ENCODE measurements around the gene MUC16. TPM values are rescaled to one million over a fixed set of nuclear protein-coding genes. Genes with fewer than 3 reads are reported as not detected.

The MUC16 gene
- total and polyA plus RNA-seq, 2 of the 4 experiments (the other 2 are of a cell fraction) = not detected

DNA sequence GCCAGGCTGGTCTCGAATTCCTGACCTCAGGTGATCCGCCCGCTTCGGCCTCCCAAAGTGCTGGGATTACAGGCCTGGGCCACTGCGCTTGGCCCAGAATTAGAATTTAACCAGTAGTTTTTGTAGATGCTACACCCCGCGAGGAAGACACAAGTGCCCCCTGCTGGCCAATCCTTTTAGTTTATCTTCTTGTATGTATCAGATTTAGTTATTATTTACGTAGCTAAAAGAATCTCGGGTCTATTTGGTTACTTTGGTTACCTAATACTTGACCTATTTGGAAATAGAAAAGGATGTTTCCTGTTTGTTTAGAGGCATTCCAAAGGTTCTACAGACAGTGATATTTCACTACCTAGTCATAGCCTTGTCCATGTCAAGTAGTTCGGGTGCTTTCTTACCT, 22.0 kb downstream of the MUC16 start:
- H3K27ac ChIP-seq (ENCODE audit: insufficient read depth, low read length) = no peak overlapping the region
- H2BK20ac ChIP-seq (ENCODE audit: low read depth, low read length) = no peak overlapping the region
- ATAC-seq (ENCODE audit: low read depth) (no peak), DNase-seq (no peak)
- H2BK120ac ChIP-seq (ENCODE audit: low read depth, low read length) = no peak overlapping the region
- H4K20me1 ChIP-seq (ENCODE audit: insufficient read depth, low read length) = no peaks in the 10 kb centered on the region
- no peaks in the 10 kb centered on the region for H3K36me3 ChIP-seq (ENCODE audit: control insufficient read depth, insufficient read depth, low read length)
- no TSS peak for BruUV-seq (replicated peaks)
- WGBS, 2 experiments (ENCODE audit: extremely low coverage in 2 of 2, insufficient read length in 1 of 2) = 85% methylated on average over 4 of the region's 10 CpGs; no CpG with 5 or more reads in 1 of the 2 experiments
- H3K9ac ChIP-seq (ENCODE audit: low read depth, low read length) = no peak overlapping the region
- no peak overlapping the region for H2BK15ac ChIP-seq (ENCODE audit: low read depth, low read length)
- no peak overlapping the region for H2AK5ac ChIP-seq (ENCODE audit: low read depth, low read length)
- no peaks in the 10 kb centered on the region for H3K9me1 ChIP-seq (ENCODE audit: insufficient read depth, low read length)
- dilution Hi-C loops (cut with HindIII; ENCODE audit: low sequenced_read_pairs, unreplicated experiment) = no loop called here
- no peak overlapping the region for H3K4me3 ChIP-seq (ENCODE audit: insufficient read depth, low read depth, low read length)
- H2AK9ac ChIP-seq (replicated peaks; ENCODE audit: low read depth, low read length, poor library complexity) = no peak overlapping the region
- TF ChIP-seq MAFK (IDR thresholded peaks at IDR 0.05; ENCODE audit: low read depth, low read length) (no peak), POLR2A (IDR thresholded peaks at IDR 0.05; ENCODE audit: low read depth, low read length) (no peak), SMC3 (IDR thresholded peaks at IDR 0.05; ENCODE audit: low read depth, low read length) (no peak), CEBPB (IDR thresholded peaks at IDR 0.05; ENCODE audit: low read depth, low read length) (no peak), NFE2L2 (IDR thresholded peaks at IDR 0.05; ENCODE audit: low read depth, low read length) (no peak), FOS (IDR thresholded peaks at IDR 0.05; ENCODE audit: low read depth, low read length) (no peak), RFX5 (IDR thresholded peaks at IDR 0.05; ENCODE audit: low read depth, low read length) (no peak), MAZ (IDR thresholded peaks at IDR 0.05; ENCODE audit: borderline replicate concordance, low read depth, low read length) (no peak), RAD21 (IDR thresholded peaks at IDR 0.05; ENCODE audit: low read length) (no peak), BHLHE40 (IDR thresholded peaks at IDR 0.05; ENCODE audit: low read depth, low read length) (no peak), RCOR1 (IDR thresholded peaks at IDR 0.05; ENCODE audit: insufficient replicate concordance, low read length) (no peak), CHD1 (IDR thresholded peaks at IDR 0.05; ENCODE audit: low read depth, low read length) (no peak), MXI1 (IDR thresholded peaks at IDR 0.05; ENCODE audit: borderline replicate concordance, low read depth, low read length) (no peak)
- TF ChIP-seq, protein P1, sequence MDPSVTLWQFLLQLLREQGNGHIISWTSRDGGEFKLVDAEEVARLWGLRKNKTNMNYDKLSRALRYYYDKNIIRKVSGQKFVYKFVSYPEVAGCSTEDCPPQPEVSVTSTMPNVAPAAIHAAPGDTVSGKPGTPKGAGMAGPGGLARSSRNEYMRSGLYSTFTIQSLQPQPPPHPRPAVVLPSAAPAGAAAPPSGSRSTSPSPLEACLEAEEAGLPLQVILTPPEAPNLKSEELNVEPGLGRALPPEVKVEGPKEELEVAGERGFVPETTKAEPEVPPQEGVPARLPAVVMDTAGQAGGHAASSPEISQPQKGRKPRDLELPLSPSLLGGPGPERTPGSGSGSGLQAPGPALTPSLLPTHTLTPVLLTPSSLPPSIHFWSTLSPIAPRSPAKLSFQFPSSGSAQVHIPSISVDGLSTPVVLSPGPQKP (IDR thresholded peaks at IDR 0.05; ENCODE audit: borderline replicate concordance, low read depth, low read length) = no peak
- TF ChIP-seq, protein P2, sequence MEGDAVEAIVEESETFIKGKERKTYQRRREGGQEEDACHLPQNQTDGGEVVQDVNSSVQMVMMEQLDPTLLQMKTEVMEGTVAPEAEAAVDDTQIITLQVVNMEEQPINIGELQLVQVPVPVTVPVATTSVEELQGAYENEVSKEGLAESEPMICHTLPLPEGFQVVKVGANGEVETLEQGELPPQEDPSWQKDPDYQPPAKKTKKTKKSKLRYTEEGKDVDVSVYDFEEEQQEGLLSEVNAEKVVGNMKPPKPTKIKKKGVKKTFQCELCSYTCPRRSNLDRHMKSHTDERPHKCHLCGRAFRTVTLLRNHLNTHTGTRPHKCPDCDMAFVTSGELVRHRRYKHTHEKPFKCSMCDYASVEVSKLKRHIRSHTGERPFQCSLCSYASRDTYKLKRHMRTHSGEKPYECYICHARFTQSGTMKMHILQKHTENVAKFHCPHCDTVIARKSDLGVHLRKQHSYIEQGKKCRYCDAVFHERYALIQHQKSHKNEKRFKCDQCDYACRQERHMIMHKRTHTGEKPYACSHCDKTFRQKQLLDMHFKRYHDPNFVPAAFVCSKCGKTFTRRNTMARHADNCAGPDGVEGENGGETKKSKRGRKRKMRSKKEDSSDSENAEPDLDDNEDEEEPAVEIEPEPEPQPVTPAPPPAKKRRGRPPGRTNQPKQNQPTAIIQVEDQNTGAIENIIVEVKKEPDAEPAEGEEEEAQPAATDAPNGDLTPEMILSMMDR (conservative IDR thresholded peaks at IDR 0.05; ENCODE audit: low read depth, low read length) = no peak
- TF ChIP-seq, protein P3, sequence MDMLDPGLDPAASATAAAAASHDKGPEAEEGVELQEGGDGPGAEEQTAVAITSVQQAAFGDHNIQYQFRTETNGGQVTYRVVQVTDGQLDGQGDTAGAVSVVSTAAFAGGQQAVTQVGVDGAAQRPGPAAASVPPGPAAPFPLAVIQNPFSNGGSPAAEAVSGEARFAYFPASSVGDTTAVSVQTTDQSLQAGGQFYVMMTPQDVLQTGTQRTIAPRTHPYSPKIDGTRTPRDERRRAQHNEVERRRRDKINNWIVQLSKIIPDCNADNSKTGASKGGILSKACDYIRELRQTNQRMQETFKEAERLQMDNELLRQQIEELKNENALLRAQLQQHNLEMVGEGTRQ (IDR thresholded peaks at IDR 0.05; ENCODE audit: low read depth, low read length) = no peak
- in situ Hi-C loops (cut with MboI; ENCODE audit: low sequenced_read_pairs) = no loop called here
- no peaks in the 10 kb centered on the region for H3K27me3 ChIP-seq (ENCODE audit: control insufficient read depth, insufficient read depth, low read length)
- no peaks in the 10 kb centered on the region for H3K4me1 ChIP-seq (ENCODE audit: control insufficient read depth, insufficient read depth, low read length)
- no peak overlapping the region for H4K91ac ChIP-seq (ENCODE audit: insufficient read depth, low read depth, low read length)
- H3K4me2 ChIP-seq (ENCODE audit: low read depth, low read length) = no peak overlapping the region
- no peak overlapping the region for H2BK5ac ChIP-seq (ENCODE audit: low read depth, low read length, poor library complexity, severe bottlenecking)
- no peak overlapping the region for H4K8ac ChIP-seq (ENCODE audit: low read depth in 2 of 2, low read length in 2 of 2)
- ChIA-PET POLR2A (ENCODE audit: unreplicated experiment) (no interaction called here), CTCF (no interaction called here)
- no peak overlapping the region for H4K5ac ChIP-seq (ENCODE audit: low read depth, low read length)
- no peak overlapping the region for H3K4ac ChIP-seq (ENCODE audit: low read depth, low read length)
- intact Hi-C loops (cut with micrococcal nuclease) = no loop called here
- H3K23ac ChIP-seq (ENCODE audit: low read depth, low read length) = no peak overlapping the region
- no peak overlapping the region for H3K18ac ChIP-seq (ENCODE audit: low read depth, low read length)
- H3K79me1 ChIP-seq (ENCODE audit: low read depth in 1 of 2, low read length in 2 of 2) = no peaks in the 10 kb centered on the region
- H3K56ac ChIP-seq (ENCODE audit: extremely low read depth, insufficient read depth, low read length) = no peak overlapping the region
- peaks cover 27% of the 10 kb centered on the region for H3K9me3 ChIP-seq (ENCODE audit: control insufficient read depth, insufficient read depth, low read length)
- no peak overlapping the region for H3K14ac ChIP-seq (replicated peaks; ENCODE audit: low read depth, low read length)
- H2AFZ ChIP-seq (replicated peaks; ENCODE audit: low read length, poor library complexity) = no peak overlapping the region
